Limb (tissue), 2 donors: ENCODE measurements around the gene CCDC127.
A peak's percentile ranks its signal among the peaks of the same experiment; 100 is the strongest.
"Not testable (repeated sequence)": the region's sequence is repeated elsewhere in the genome, so short reads cannot be mapped to it uniquely, and the experiment has no call there.

Experiments used
- DNase-seq, 2 donors: peaks; one replicate each; pipeline ENCODE4 v3.0.0-alpha.2; 2016; ENCODE audit errors: extremely low spot score in 2 of 2

Gene CCDC127, protein sequence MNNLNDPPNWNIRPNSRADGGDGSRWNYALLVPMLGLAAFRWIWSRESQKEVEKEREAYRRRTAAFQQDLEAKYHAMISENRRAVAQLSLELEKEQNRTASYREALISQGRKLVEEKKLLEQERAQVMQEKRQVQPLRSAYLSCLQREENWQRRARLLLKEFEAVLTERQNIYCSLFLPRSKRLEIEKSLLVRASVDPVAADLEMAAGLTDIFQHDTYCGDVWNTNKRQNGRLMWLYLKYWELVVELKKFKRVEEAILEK

DNA sequence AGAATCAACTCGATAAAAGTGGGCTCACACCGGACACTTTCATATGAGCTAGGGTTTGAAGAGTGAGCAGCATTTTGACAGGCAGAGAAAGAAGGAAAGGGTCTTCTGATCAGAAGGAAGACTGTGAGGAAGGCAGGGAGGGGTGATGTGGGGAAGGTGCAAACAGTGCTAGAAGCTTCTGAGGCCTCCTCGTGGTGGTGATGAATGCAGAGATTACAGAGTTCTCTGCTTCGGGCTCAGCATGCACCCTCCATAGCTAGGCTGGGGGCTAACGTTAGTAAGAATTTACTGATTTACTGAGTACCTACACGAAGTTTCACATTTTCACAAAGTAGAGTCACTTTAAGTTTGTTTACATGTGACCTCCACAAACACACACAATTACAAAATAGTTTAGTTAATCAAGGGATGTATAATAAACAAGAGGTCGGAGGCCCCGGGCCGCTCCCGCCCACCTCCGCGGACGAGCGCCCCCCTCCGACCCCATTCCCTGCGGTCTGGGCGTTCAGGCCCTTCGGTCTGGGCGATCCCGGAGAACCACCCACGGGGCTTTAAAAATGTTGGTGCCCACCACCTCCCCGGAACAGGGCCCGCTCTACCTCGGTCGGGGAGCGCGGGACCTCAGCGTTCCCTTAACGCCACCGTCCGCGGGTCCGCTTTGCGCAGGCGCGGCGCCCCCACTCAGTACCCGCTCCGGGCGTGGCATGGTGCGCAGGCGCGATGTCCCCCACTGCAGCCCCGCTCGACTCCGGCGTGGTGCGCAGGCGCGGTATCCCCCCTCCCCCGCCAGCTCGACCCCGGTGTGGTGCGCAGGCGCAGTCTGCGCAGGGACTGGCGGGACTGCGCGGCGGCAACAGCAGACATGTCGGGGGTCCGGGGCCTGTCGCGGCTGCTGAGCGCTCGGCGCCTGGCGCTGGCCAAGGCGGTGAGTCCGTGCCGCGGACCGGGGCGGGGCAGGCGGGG is at the start of gene CCDC127, which contains the start of gene SDHA:
Gene CCDC127, minus strand, starts transcription at position 660 of the 963 bp plus-strand sequence. CDS start 1,304 bp downstream, outside the sequence.
Gene SDHA, plus strand, starts transcription at position 827 of the 963 bp plus-strand sequence. Its CDS starts 36 bp downstream, at position 863.
- DNase-seq: peak; percentile 96 to 100

DNA sequence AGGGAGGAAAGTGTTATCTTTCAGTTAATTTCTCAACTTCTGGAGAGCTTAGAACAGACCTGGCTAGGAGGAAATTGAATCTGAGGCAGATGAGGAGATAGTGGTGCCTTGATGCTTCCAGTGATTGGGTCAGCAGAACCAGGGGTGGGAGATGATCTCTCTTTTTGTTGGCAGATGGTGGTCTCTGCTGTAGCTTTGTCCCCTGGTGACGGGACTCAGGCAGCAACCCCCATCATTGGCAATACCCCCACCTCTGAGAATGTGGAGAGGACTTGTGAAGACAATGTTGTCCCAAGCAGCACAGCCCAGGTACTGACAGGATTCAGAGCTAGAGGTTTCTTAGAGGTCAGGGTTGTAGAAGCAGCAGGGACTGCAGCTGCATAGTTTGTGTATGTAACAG is 49.8 kb upstream of the CCDC127 start:
- DNase-seq: no peak

DNA sequence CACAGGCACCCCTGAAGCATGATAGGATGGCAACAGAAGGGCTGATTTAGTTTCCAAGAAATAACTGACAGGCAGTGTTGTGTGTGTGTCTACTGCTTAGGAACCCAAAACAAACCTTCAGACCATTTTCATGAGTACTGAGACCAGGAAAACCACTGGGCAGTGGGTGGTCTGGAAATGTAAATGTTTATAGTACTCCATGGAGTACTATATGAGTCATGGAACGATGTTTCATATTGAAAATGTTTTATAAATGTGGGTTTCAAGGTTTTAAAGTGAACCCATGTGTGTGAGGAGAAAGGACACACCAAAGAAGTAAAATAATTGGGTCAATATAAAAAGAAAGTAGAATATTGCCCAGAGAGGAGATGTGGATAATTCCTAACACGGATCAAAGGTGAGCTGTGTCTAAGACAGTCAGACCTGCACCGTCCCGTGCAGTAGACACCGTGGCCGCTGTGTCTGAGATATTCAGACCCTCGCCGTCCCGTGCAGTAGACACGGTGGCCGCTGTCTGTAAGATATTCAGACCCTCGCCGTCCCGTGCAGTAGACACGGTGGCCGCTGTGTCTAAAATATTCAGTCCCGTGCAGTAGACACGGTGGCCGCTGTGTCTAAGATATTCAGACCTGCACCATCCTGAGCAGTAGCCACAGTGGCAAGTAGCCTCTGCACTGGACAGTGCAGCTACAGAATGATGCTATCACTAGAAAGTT is 48.5 kb upstream of the CCDC127 start:
- DNase-seq: peak in 1 of 2 donors; percentile 43

DNA sequence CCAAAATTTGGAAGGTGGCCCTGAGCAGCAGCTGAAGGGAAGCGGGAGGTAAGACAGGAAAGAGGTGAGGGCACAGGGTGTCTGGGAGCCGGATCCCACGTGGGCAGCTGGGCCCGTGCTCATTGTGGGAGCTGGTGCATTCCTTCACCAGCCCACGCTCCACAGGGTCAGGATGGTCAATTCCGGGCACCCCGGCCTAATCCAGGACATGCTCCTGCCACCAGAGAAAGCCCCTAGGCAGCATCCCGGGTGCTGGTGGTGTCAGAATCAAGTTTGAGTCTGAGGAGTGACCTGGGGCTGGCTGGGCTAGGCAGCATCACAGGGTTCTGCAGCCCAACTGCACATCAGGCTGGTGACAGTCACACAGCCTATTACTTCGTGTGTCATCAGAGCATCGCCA is 46.4 kb upstream of the CCDC127 start:
- no peak for DNase-seq

DNA sequence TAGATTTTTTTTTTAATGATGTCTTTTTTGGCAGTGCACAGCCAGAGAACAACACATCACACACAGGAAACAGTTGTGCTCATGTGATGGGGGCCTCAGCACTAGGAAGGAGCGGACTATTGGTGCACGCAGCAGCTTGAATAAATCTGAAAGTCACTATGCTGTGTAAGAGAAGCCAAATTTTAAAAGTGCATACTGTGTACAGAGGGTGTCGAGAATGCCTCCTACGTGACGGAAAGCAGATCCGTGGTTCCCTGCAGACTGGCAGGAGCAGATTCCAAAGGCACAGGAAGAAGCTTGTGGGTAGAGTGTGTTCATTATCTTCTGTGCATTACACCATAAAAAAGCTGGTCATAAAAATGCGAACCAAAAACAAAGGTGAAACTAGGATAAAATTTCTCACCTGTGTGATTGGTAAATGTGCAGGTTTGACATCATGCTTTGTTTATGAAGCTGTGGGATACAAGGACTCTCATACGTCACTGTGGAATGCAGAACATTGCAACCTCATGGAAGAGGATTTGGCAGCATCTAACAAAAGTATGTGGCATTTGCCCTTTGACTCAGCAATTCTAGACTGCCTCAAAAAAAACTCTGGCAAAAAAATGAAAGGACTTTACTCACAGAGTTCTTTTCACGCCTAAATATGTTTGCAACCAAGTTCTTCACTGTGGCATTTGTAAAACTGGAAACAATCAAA is 45.5 kb upstream of the CCDC127 start:
- not testable (repeated sequence) for DNase-seq

DNA sequence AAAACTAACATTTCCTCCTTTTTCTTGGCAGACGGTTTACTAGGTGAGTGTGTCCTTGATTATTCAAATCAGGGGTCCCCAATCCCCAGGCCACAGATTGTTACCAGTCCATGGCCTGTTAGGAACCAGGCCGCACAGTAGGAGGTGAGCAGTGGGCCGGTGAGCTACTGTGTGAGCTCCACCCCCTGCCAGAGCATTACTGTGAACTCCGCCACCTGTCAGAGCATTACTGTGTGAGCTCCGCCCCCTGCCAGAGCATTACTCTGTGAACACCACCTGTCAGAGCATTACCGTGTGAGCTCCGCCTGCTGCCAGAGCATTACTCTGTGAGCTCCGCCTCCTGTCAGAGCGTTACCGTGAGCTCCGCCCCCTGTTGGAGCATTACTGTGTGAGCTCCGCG is 39.2 kb upstream of the CCDC127 start:
- DNase-seq: no peak

DNA sequence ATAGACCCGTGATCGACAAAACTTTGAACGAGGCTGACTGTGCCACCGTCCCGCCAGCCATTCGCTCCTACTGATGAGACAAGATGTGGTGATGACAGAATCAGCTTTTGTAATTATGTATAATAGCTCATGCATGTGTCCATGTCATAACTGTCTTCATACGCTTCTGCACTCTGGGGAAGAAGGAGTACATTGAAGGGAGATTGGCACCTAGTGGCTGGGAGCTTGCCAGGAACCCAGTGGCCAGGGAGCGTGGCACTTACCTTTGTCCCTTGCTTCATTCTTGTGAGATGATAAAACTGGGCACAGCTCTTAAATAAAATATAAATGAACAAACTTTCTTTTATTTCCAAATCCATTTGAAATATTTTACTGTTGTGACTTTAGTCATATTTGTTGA is 38.4 kb upstream of the CCDC127 start:
- DNase-seq: not testable (repeated sequence)

DNA sequence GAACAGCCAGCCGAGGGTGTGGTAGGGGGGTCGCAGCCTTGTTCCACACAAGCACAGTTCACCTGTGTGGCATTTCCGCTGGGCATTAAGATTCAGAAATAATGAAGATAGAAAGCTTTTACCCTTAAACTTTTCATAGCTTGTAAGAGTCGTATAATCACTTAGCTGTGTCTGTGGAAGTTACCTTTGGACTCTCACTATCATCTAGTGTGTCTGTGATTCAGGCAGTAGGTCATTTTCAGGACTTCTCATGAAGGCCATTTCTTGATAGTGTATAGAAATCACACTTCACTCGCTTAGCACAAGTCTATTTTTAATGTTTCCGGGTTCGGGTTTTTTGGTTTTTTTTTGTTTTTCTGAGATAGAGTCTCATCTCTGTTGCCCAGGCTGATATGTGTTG is 37.2 kb upstream of the CCDC127 start:
- DNase-seq: not testable (repeated sequence)

DNA sequence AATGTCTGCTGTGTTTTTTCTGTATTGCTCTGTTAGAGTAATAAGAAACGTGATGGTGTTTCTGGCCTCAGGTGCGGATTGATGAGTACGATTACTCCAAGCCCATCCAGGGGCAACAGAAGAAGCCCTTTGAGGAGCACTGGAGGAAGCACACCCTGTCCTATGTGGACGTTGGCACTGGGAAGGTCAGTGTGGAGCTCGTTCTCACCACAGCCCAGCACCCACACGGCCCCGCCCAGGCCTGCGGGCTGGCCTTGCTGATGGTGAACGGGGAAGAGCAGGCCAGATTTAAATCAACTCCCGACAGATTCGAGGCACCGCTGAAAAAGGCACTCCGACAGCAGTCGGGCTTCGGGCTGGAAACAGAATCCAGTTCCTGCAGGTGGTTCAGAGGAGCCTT is 36.4 kb upstream of the CCDC127 start:
- DNase-seq: not testable (repeated sequence)

DNA sequence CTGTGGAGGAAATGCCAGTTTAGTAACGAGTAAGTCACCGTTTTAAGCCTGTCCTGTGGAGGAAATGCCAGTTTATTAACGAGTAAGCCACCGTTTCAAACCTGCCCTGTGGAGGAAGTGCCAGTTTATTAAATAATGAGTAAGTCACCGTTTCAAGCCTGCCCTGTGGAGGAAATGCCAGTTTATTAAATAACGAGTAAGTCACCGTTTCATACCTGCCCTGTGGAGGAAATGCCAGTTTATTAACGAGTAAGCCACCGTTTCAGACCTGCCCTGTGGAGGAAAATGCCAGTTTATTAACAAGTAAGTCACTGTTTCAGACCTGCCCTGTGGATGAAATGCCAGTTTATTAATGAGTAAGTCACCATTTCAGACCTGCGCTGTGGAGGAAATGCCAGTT is 34.6 kb upstream of the CCDC127 start:
- DNase-seq: no peak

DNA sequence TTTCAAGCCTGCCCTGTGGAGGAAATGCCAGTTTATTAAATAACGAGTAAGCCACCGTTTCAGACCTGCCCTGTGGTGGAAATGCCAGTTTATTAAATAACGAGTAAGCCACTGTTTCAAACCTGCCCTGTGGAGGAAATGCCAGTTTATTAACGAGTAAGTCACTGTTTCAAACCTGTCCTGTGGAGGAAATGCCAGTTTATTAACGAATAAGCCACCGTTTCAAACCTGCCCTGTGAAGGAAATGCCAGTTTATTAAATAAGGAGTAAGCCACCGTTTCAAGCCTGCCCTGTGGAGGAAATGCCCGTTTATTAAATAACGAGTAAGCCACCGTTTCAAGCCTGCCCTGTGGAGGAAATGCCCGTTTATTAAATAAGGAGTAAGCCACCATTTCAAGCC is 34.0 kb upstream of the CCDC127 start:
- not testable (repeated sequence) for DNase-seq

DNA sequence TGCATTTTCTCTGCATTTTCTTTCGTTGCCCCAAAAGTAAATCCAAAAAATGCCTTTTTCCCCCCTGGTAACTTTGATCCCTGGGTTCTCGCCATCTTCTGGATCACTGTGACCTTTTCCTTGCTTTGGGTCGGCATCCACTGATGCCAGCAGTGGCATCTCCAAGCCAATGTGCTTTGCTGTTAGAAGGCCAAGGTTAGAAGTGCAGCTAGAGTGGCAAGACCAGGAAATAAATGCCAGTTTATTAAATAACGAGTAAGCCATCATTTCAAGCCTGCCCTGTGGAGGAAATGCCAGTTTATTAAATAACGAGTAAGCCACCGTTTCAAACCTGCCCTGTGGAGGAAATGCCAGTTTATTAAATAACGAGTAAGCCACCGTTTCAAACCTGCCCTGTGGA is 33.6 kb upstream of the CCDC127 start:
- DNase-seq: not testable (repeated sequence)

DNA sequence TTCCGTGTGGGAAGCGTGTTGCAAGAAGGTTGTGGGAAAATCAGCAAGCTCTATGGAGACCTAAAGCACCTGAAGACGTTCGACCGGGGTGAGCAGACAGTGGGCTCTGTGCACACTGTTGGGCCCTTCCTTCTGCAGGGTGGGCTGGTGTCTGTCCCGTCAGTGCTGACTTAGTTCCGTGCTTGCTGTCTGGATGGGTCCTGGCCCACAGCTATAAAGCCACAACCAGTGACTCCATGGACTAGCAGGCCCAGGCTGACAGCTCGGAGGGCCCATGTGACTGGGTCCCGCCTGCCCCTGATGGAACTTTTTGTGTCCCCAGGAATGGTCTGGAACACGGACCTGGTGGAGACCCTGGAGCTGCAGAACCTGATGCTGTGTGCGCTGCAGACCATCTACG is 33.1 kb upstream of the CCDC127 start:
- DNase-seq: not testable (repeated sequence)

DNA sequence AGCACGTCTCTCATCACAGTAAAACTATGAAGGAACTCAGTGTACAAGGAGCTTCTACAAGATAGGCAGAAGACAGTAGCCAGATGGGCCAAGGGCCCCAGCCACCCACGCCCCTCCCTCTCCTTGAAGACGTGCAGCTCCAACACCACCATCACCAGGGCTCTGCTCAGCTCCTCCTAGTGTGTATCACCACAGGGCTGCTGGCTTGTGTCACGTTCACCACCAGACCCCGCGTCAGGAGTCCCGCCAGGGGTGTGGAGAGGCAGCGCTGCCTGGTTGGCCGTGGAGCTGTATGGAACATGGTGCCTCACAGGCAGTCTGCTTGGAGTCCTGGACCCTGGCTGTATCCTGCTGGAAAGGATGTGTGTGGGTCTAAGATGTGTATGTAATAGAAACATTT is 32.4 kb upstream of the CCDC127 start:
- DNase-seq: not testable (repeated sequence)

DNA sequence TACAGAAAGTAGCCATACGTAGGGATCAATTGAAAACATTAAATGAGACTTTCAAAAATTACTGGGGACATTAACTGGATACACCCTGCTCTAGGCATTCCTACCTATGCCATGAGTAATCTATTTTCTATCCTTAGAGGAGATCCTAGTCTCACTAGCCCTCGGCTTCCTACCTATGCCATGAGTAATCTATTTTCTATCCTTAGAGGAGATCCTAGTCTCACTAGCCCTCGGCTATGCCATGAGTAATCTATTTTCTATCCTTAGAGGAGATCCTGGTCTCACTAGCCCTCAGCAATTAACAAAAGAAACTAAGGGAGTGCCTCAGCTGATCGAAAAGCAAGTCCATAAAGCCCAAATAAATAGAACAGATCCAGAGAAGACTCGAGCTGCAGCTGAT is 27.8 kb upstream of the CCDC127 start:
- not testable (repeated sequence) for DNase-seq

DNA sequence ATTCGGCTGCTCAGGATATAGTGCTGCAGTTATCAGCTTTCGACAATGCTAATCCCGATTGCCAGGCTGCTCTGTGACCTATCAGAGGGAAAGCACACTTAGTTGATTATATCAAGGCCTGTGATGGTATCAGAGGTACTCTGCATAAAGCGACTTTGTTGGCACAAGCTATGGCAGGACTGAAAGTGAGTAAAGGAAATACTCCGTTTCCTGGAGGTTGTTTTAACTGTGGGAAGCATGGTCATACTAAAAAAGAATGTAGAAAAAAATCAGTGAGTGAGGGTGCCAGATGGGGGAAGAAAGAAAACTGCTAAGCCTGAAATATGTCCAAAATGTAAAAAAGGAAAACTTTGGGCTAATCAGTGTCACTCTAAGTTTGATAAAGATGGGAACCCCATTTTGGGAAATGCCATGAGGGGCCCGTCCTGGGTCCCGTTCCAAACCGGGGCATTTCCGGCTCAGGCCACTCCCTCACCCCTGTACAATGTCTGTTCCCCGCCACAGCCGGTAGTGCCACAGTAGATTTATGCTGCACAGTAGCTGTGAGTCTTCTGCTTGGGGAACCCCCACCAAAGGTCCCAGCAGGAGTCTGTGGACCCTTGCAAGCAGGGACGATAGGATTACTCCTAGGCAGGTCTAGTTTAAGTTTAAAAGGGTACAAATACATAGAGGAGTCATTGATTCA is 25.9 kb upstream of the CCDC127 start:
- DNase-seq: not testable (repeated sequence)

DNA sequence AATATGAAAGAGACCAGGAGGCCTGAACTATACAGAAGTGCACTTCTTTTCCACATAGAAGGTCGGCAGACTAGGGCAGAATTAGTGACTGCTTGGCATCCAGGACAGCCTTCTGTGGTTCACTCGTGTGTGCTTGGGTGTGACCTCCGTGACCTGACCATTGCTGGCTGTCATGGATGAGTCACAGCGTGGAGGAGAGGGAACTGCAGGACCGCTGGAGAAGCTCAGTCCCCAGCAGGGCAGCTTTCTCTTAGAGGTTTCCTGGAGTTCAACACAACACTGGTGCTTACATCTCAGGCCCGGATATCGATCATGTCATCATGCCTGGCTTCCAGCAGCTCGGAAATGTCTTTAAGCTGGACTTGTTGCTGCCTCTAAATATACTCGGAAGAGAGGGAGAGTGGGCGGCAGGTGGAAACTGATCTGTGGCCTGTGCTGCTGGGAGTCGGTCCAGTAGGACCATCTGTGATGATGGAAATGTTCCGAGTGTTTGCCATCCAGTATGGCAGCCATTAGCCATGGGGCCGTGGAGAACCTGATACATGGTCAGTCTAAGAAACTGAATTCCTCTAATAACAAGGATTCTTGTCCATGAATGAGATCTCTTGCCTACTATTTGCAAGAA is 23.2 kb upstream of the CCDC127 start:
- DNase-seq: not testable (repeated sequence)

DNA sequence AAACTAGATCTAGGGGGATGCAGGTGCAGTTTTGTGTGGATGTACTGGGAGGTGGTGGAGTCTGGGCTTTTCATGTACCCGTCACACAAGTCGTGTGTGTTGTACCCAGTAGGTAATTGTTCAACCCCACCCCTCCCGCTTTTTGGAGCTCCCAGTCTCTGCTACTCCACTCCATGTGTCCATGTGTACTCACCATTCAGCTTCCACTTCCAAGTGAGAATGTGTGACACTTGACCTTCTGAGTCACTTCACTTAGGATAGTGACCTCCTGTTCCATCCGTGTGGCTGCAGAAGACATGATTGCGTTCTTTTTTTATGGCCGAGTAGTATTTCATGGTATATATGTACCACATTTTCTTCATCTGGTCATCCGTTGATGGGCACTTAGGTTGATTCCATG is 22.6 kb upstream of the CCDC127 start:
- not testable (repeated sequence) for DNase-seq

DNA sequence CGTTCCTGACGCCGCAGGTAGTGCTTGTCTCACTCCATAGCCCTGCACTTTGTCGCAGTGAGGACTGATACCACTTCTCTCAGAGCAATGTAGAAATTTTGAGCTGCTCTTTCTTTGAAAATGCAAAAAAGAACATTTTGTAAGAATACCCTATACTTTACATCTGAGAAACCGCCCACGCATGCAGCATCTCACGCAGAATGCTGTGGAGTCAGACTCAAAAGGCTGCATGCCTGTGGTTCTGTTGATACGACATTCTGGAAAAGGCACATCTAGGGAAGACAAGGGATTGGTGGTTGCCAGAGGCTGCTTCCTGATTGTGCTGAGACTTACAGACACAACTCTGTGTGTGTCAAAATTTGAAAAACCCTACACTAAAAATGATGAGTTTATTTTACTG is 20.0 kb upstream of the CCDC127 start:
- DNase-seq: not testable (repeated sequence)

DNA sequence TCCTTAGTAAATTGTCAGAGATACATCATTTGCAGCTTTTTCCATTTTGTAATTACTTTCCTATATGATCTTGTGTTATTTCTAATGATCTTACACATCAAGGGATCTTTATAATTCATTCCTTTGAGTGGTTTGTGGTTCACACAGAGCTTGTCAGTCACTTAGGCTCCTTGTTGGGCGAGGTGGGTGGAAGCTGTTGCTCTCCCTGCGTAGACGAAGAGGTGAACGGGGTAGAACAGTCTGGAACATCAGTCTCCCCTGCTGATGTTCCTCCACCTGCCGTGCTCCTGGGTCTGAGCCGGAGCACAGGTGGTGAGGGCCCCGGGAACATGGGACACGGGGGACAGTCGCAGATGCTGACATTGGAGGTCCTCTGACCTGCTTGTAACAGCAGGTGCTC is 17.6 kb upstream of the CCDC127 start:
- not testable (repeated sequence) for DNase-seq
